GM18858 (cell line): ENCODE data around the gene CNFN.

Source experiments
- ATAC-seq: cut with Tn5 transposase; IDR thresholded peaks from one replicate; pipeline ENCODE4 v1.9.1; 2021; ENCODE audit not compliant: unreplicated experiment

The CNFN gene, protein sequence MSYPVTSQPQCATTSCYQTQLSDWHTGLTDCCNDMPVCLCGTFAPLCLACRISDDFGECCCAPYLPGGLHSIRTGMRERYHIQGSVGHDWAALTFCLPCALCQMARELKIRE

DNA sequence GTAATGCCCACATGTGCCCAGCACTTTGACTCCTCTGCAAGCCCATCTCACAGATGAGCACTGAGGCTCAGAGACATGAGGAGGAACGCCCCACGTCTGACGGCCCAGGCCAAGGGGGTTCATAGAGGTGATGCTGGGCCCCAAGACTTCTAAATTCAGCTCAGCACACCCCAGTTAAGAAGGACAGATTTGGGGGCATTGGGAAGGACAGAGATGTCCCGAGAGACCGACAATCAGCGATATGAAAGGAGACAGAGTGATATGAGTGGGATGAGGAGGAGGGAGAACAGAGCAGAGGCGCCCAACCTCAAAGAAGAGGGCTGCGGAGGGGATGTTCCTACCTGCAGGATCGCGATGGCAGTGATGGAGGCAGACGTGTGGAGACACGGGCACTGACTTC lies at the start of gene CNFN:
TSS of gene CNFN (minus strand) at position 399 of the 400 bp plus-strand sequence. CDS start 1,260 bp downstream, outside the sequence.
- no peak for ATAC-seq

DNA sequence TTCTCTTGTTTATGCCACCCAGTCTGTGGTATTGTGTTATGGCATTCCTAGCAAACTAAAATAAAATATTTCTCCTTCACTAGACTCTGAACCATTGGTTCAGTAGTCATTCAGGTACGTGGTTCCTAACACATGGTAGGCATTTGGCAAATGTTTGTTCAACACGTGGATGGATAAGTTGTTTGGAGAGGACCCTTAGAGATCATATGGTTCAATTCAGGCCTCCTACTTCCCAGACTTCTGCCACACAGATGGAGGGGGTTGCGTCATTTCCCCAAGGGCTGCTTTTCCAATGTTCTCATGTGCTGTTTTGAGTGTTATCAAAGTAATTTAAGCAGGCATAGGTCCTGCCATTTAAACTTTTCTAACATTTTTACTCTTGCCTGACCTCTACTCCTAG lies 45.9 kb upstream of the CNFN start:
- no peak for ATAC-seq

DNA sequence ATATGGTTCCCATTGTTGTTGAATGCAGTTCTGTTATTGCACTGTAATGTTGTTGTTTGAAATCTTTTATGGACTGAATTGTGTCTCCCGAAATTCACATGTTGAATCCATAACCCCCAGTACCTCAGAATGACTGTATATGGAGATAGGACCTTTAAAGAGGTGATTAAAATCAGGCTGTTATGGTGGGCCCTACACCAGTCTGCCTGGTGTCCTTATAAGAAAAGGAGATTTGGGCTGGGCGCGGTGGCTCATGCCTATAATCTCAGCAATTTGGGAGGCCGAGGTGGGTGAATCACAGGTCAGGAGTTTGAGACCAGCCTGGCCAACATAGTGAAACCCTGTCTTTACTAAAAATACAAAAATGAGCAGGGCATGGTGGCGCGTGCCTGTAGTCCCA lies 45.2 kb upstream of the CNFN start:
- ATAC-seq, result no peak

DNA sequence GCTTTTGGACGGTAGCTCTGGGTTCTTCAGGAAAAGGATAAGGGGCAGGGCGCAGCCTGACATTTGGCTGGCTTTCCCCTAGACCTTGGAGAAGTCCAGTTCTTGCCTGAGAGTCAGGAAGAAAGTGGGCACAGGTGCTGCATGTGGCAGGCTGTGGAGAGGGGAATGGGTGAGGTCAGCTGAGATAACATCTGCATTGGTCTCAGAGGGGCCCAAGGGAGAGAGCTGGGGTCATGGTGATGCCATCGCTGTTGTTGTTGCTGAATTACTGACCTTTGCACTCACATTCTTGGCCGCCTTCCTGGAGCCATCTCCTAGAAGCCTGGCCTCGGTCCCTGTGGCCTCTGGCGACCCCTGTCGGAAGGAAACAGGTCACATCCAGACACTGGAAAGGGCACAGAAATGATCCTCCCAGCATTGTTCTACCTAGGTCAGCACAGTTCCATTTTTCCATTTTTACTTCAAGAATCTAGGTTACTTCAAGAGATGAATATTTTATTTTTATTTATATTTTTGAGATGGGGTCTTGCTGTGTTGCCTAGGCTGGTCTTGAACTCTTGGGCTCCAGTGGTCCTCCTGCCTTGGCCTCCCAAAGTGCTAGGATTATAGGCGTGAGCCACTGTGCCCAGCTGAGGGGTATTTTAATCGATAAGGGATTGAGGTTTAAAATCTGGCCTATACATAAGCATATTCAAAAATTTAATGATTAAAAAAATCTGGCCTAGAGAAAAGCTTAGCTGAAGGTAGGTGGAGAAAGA lies 43.6 kb upstream of the CNFN start:
- ATAC-seq, result no peak

DNA sequence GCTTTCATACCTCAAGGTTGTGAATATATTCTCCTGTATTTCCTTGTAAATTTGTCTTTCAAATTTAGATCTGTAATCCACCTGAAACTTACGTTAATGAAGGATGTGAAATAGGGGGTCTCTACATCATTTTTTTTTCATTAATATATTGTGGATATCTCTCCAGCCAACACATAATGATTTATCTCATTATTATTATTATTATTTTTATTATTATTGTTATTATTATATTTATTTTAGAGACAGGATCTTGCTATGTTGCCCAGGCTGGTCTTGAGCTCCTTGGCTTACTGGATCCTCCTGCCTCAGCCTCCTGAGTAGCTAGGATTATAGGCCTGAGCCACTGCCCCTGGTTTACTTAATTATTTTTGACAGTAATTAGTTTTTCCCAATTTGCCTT lies 41.4 kb upstream of the CNFN start:
- no peak for ATAC-seq

DNA sequence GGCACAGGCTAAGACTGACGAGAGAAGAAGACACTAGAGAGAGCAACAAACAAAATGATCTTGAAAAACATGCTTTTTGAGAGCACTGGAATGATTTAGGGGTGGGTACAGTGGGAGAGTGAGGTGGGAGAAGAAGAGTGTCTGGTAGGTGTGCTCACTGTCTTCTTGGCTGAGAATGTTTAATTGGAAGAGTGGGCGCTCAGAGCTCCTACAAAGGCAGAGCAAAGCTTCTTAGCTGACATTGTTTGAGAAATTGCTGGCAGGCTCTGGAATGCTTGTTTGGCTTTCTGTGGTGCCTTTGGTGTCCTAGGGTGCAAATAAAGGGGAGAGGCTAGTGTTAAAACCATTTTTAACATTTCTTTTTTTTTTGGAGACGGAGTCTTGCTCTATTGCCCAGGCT lies 38.6 kb upstream of the CNFN start:
- ATAC-seq, result no peak

DNA sequence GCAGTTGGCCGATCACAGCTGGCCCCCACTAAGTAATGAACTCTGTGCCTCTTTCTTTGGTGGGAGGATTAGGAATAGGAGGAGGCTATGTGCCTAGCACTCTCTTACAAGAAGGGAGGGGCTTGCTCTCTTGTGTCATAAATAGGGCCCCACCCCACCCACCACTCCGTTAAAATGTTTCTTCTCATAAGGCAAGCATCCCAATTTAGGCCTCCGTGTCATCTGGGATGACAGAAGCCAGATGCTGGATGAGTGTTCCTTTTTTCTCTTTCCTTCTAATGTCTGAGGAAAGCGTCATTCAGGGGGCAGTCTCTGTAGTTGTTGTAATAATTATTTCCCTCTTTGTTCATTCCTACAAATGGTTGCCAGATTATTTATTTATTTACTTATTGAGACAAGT lies 37.2 kb upstream of the CNFN start, which contains the start of gene LIPE:
TSS of gene LIPE (minus strand) at position 76 of the 400 bp plus-strand sequence. CDS start 239 bp downstream, outside the sequence.
- ATAC-seq, result no peak

DNA sequence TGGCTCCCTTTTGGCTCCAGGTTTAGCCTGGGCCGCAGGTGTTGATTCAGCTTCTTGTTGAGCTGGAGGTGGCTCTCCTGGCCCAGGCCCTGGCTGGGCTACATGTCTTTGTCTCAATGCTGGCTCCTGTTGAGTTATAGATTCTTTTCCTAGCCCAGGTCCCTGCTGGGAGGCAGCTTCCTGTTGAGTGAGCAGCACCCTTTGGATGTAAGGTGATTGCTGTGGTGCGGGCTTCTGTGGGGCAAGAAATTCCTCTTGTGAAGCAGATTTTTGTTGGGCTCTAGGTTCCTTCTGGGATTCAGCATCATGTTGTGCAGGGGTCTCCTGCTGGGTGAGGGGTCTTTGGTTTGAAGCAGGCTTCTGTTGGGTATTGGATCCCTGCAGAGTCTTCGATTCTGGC lies 36.5 kb upstream of the CNFN start:
- ATAC-seq, result no peak

DNA sequence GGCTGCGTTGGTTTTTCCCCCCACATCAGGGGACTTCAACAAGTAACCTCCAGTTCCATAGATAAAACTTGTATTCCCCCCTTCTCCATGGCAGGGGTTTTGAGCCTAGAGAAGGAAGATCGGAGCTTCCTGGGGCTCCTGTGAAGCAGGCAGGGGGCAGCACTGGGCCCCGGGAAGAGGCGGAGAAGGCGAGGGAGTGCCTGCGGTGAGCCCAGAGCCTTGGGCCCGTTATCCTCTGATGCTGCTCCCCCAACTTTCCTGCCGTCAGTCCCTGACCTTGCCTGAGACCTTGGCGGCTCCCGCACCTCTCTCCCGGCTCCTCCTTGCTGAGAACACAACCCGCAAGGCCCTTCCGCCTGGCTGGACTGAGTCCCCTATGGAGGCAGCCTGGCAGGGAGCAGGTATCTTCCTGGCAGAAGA lies 34.6 kb upstream of the CNFN start:
- ATAC-seq, result no peak

DNA sequence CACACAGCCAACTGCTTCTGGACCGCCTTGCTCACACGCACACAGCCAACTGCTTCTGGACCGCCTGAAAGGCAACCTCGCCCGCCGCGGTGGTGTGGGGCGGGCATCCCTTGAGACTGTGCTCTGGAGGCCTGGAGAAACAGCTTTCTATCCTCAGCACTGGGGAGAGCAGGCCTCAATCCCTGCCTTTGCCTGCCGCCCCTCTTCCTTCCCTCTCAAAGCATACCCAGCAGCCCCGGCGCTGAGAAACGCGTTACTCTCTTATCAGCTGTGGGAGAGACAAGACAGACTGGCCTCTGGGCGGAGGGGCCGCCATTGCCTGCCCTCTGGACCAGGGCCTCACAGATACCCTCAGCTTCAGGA lies 34.2 kb upstream of the CNFN start:
- no peak for ATAC-seq

DNA sequence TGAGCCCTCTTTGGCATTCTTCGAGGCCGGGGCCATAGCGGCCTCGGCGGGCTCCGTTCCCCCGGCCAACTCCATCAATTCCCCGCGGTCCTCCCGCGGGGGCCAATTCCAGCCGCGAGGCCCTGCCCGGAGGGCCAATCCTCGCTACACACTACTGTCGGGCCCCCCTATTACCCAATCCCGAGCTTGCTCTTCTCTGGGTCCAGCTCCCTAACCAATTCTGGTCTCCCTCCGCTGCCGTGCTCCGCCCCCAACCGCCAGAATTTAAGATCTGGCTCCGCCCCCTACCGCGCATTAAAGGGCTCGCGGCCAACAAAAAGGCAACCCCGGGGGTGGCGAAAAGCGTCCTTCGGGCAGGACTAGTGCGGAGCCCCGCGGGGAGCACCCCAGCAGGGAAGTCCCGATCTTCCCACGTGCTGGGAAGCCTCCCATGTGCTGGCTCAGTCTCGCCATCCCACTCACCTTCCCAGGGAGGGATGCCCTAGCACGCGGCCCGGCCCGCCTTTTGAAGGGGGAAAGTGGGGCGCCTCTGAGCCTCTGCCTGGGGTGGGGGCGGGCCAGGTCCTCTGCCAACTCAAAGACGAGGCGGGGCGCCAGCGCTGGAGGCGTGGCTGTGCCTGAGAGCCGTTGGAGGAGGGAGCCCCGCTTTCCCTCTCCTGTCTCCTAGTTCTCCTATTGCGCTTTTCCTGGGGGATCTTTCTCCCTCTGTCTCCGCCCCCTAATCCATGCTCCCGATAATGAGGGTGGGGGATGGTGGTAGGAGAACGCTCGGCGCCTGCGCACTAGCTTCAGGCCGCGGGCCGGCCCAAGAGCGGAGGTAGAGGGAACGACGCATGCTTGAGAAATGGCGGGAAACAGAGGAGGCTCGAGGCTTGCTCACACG lies 33.6 kb upstream of the CNFN start:
- ATAC-seq, result peak; percentile 70

DNA sequence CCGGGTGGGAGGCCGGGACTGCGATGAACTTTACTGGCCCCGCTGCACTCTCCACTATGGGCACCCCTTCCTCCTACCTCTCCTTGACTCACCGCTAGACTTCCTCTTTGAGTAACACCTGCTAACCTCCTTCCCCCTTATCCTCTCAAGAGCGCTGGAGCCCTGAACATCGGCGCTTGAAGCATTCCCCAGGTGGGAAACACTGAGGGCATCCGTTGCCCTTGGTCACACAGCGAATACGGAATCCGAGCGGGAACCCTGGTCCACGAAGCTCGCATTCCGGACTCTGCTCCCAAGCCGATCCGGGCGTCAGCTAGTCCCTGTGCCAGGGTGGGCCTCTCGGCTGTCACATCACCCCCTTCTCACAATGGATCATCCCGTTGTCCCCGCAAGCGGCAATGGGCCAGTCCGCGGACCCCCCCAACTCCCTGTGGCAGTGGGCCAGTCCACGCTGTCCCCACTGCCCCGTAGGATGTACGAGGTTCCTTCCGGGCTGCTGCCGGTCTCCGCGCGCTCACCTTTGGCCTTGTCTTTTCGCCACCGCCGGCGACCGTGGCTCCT lies 32.9 kb upstream of the CNFN start:
- peak; percentile 10 for ATAC-seq

DNA sequence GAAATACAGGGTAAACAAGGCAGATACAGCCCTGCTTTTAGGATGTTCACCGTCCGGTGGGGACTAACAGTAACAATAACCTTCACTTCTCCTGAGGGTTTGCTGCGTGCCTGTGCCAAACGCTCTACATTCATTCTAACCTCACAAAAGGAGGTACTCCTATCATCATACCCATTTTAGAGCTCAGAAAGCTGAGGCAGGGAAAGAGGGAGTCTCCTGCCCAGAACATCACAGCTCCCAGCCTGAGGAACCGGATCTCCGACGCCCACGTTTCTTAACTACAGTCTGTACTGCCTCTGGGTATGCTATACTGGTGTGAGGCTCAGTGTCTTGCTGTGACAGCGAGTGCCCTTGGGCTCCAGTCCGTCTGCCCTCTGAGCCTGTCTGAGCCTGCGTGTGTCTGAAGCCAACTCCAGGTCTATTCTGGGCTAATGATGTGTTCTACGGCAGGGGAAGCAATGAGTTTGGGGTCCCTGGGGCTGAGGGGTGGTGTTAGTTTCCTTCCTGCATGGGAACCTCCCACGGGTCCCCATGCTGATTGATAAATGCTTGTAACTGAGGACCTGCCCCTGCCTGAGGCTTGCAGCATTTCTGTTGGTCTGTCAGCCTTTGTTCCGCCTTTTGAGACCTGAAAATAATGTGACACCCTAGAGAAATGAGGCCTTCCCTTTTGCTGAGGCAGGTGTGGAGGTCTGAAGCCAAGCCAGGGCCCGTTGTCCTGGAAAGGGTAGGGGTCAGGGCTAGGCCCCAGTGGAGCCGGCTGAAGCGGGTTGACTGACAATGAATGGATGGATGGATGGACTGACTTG lies 32.2 kb upstream of the CNFN start:
- ATAC-seq, result no peak

DNA sequence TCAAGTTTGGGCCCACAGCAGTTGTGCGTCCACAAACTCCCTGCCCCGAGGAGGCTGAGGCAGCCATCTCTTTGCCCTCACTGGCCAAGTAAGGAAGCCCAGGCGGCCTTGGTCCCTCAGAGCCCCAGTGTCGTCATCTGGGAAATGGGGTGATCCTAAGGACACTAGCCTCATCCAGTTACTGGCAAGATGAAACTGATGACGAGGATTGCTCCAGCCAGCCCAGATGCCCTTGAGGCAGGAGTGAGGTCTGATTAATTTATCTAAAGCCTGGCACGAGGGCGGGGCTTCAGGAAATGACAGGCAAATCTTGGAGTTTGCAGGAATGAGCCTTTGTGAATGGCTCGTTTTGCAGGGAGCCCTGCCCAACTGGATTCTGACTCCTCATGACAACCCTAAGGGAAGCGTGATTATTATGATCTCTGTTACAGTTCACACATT lies 31.5 kb upstream of the CNFN start:
- ATAC-seq, result no peak

DNA sequence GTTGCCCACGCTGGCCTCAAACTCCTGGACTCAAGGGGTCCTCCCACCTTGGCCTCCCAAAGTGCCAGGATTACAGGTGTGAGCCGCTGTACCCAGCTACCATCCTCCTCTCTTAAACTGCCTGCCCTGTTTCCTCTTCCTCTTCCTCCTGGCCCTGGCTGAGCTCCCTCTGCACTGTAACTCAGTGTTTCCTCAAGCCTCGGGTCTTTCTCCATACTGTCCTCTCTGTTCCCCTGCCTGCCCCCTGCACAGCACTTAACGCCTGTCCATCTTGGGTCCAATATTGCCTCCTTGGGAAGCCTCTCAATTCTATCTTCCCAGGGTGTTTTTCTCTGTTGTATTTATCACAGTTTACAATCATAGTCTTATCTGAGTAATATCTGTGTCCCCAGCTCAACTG lies 31.0 kb upstream of the CNFN start:
- ATAC-seq, result no peak

DNA sequence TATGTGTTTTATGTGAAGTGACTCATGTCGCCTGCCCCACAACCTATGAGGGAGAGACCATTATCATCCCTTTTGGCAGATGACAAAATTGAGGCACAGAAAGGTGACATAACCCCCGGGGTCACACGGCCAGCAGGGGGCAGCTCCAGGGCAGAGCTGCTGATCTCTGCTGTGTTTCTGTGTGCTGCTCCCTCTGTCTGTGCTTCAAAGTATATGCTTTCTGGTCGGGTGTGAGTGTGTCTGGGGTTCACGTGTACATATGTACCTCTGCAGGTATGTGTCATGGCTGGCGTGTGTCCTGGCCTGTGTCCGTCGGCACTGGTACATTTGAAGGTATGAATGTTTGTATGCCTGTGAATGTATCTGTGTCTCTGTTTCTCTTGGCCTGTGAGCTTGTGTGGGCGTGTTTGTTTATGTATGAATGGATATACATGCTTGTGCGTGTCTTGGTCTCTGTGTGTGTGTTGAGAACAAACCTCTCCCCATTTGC lies 30.0 kb upstream of the CNFN start:
- no peak for ATAC-seq

DNA sequence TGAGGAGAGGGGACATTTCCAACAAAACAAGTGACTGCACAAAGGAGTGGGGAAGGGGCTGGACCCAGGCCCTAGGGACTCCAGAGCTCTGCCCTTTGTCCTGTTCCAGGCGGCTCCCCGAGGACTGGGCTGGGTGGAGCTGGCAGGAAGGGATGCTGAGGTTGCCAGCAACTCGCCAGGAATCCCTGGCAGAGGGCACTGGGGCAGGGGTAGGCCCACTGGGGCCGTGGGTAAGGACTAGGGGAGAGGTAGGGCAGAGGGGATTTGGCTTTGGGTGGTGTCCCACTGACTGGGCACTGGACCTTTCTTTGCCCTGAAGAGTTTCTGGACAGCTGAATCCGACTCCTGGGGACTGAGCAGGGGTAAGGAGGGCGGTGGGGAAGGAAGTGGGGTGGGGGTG lies 29.2 kb upstream of the CNFN start:
- no peak for ATAC-seq

DNA sequence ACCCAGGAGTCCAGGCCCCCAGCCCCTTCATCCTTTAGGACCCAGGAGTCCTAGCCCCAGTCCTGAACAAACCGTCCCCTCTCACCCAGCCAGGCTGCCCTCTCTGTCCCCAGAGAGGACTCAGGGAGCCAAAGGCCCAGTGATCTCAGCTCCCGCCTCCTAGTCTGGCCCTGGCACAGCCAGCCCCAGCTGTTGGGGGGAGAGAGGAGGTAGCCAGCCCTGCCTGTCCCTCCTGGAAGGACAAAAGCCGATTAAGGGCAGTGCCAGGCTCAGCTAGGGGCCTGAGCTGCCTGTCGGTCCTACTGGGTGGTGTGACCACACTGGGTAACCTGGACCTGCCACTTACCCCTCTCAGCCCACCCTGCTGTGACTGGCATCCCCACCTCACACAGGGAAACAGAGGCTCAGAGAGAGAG lies 22.6 kb upstream of the CNFN start:
- no peak for ATAC-seq

DNA sequence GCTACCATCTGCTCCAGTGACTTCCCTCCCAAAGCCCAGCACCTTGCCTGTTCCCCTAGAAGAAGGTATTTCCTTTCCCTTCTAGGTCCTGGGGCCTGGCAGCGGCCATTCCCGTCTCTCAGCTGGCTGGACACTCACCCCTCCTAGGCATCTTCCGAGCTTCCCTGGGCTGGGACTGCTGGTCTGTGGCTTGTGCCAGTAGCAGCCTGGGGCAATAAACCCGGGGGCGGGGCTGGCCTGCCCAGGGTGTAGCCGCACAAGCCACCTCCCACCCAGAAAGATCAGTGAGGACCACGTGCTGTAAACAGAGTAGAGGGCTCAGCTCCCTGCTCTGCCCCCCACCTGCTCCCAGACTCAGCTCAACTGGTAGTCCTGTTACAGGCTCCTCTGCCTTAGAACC lies 22.1 kb upstream of the CNFN start:
- no peak for ATAC-seq

DNA sequence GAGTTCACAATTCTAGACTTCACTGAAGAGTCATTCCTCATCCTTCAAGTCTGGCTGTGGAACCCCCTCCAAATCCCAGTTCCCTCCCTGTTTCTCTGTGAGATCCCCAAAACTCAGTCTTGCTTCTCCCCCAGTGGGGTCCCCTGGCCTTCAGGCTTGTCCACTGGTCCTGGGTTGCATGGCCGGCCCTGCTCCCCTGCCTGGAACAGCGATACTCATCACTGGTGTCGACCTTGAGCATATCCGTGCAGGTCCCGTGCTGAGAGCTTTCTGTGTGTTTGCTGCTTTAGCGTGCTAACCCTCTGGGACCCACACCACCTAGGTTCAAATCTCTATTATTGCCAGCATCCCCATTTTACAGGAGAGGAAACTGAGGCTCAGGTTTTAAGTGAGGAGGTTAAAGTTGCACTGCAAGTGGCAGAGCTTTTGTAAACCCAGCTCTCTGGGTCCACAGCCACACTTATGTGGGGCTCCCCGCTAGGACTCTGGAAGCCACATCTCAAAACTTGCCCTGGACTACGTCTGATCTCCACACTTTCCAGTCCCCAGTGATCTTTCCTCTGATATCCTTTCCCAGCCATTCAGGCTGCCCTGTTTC lies 21.6 kb upstream of the CNFN start:
- no peak for ATAC-seq
